IMR-90 (cell line): ENCODE results near the gene RALGPS1. TPM values are rescaled to one million over a fixed set of nuclear protein-coding genes. Genes with fewer than 3 reads are reported as not detected.

Source experiments
- ATAC-seq: fragments of 200-7000 bp; cut with Tn5 transposase; 2 replicates; pipeline ENCODE4 v1.9.1; 2020; ENCODE audit warnings: low read depth, mild to moderate bottlenecking, moderate library complexity
- BruUV-seq: library from RNA; stranded (reverse); fragments of 400-500 nt; replicated peaks from 2 replicates; lab custom pipeline; 2021; lab: Mats Ljungman, UMichigan
- CTCF ChIA-PET: fragments of 300-600 bp; formaldehyde crosslinking; extraction: SDS; loops from one replicate; lab custom pipeline; 2021; ENCODE audit warnings: antibody characterized with exemption; lab: Yijun Ruan, JAX
- POLR2A ChIA-PET: fragments of 300-600 bp; sonication (Branson Sonifier 250); formaldehyde crosslinking; loops from one replicate; lab custom pipeline; 2022; ENCODE audit warnings: antibody characterized with exemption; ENCODE audit not compliant: unreplicated experiment; lab: Charles Lee
- DNase-seq: peaks from one replicate; pipeline ENCODE4 v3.0.0; 2013
- H2AFZ ChIP-seq: replicated peaks from 2 replicates; pipeline ENCODE3; 2013; ENCODE audit warnings: low read length, mild to moderate bottlenecking; ENCODE audit not compliant: poor library complexity
- H2AK5ac ChIP-seq: 2 replicates; pipeline ENCODE4 v1.6.1; 2013; ENCODE audit warnings: low read depth, low read length, inconsistent platforms
- H2AK9ac ChIP-seq: replicated peaks from 2 replicates; pipeline ENCODE3; 2013; ENCODE audit warnings: mild to moderate bottlenecking, low read depth, low read length, moderate library complexity; ENCODE audit not compliant: poor library complexity
- H2BK120ac ChIP-seq: 2 replicates; pipeline ENCODE4 v1.6.1; 2013; ENCODE audit warnings: low read depth, low read length, inconsistent platforms
- H2BK15ac ChIP-seq: 3 replicates; pipeline ENCODE4 v1.6.1; 2013; ENCODE audit warnings: low read depth, low read length, inconsistent platforms
- H2BK20ac ChIP-seq: 2 replicates; pipeline ENCODE4 v1.6.1; 2013; ENCODE audit warnings: low read depth, mild to moderate bottlenecking, inconsistent platforms, low read length, moderate library complexity
- H2BK5ac ChIP-seq: 2 replicates; pipeline ENCODE4 v1.6.1; 2013; ENCODE audit warnings: mild to moderate bottlenecking, low read depth, low read length, inconsistent platforms; ENCODE audit not compliant: poor library complexity, severe bottlenecking
- H3K14ac ChIP-seq: replicated peaks from 2 replicates; pipeline ENCODE4 v1.6.1; 2013; ENCODE audit warnings: low read depth, low read length, inconsistent platforms
- H3K18ac ChIP-seq: 2 replicates; pipeline ENCODE4 v1.6.1; 2013; ENCODE audit warnings: low read depth, low read length, control low read depth
- H3K23ac ChIP-seq: 2 replicates; pipeline ENCODE4 v1.6.1; 2013; ENCODE audit warnings: low read depth, low read length, inconsistent platforms
- H3K27ac ChIP-seq: 2 replicates; pipeline ENCODE4 v1.5.1; 2013; ENCODE audit warnings: mild to moderate bottlenecking, control low read depth, low read length; ENCODE audit not compliant: insufficient read depth
- H3K27me3 ChIP-seq: 2 replicates; pipeline ENCODE4 v1.6.1; 2013; ENCODE audit warnings: low read length; ENCODE audit not compliant: control insufficient read depth, insufficient read depth
- H3K36me3 ChIP-seq: 2 replicates; pipeline ENCODE4 v1.6.1; 2013; ENCODE audit warnings: low read length, mixed read lengths; ENCODE audit not compliant: control insufficient read depth, insufficient read depth
- H3K4ac ChIP-seq: 2 replicates; pipeline ENCODE4 v1.6.1; 2013; ENCODE audit warnings: low read depth, low read length, inconsistent platforms
- H3K4me1 ChIP-seq: 2 replicates; pipeline ENCODE4 v1.6.1; 2013; ENCODE audit warnings: low read length, mixed read lengths; ENCODE audit not compliant: control insufficient read depth, insufficient read depth
- H3K4me2 ChIP-seq: 2 replicates; pipeline ENCODE4 v1.6.1; 2013; ENCODE audit warnings: low read depth, mild to moderate bottlenecking, control low read depth, low read length, moderate library complexity
- H3K4me3 ChIP-seq: 2 replicates; pipeline ENCODE4 v1.5.1; 2013; ENCODE audit warnings: low read depth, mild to moderate bottlenecking, control low read depth, low read length, moderate library complexity; ENCODE audit not compliant: insufficient read depth
- H3K56ac ChIP-seq: 2 replicates; pipeline ENCODE4 v1.6.1; 2013; ENCODE audit warnings: low read length, inconsistent platforms; ENCODE audit not compliant: insufficient read depth; ENCODE audit errors: extremely low read depth
- H3K79me1 ChIP-seq, 2 experiments: 2 replicates each; pipeline ENCODE4 v1.6.1; 2013; ENCODE audit warnings: low read length in 2 of 2, inconsistent platforms in 1 of 2, low read depth in 1 of 2
- H3K9ac ChIP-seq: 2 replicates; pipeline ENCODE4 v1.6.1; 2013; ENCODE audit warnings: low read depth, low read length, control low read depth
- H3K9me1 ChIP-seq: 2 replicates; pipeline ENCODE4 v1.6.1; 2013; ENCODE audit warnings: low read length, inconsistent platforms; ENCODE audit not compliant: insufficient read depth
- H3K9me3 ChIP-seq: 2 replicates; pipeline ENCODE4 v1.6.1; 2013; ENCODE audit warnings: low read length; ENCODE audit not compliant: control insufficient read depth, insufficient read depth
- H4K20me1 ChIP-seq: 2 replicates; pipeline ENCODE4 v1.6.1; 2013; ENCODE audit warnings: low read length, inconsistent platforms; ENCODE audit not compliant: insufficient read depth
- H4K5ac ChIP-seq: 2 replicates; pipeline ENCODE4 v1.6.1; 2013; ENCODE audit warnings: mild to moderate bottlenecking, low read depth, low read length, control low read depth
- H4K8ac ChIP-seq, 2 experiments: 2 replicates each; pipeline ENCODE4 v1.6.1; 2013; ENCODE audit warnings: low read depth in 2 of 2, low read length in 2 of 2, control low read depth in 1 of 2, inconsistent platforms in 1 of 2
- H4K91ac ChIP-seq: 2 replicates; pipeline ENCODE4 v1.6.1; 2013; ENCODE audit warnings: low read depth, low read length, inconsistent platforms; ENCODE audit not compliant: insufficient read depth
- CHD1 ChIP-seq: IDR thresholded peaks from 2 replicates; pipeline ENCODE4 v1.6.1; 2012; ENCODE audit warnings: low read depth, low read length, improper control_type of control experiment
- MAZ ChIP-seq: IDR thresholded peaks from 2 replicates; pipeline ENCODE4 v1.6.1; 2012; ENCODE audit warnings: low read depth, mild to moderate bottlenecking, low read length, improper control_type of control experiment, moderate library complexity, borderline replicate concordance
- NFE2L2 ChIP-seq: fragments of 150-350 bp; IDR thresholded peaks from 2 replicates; pipeline ENCODE4 v1.6.1; 2016; ENCODE audit warnings: low read depth, mild to moderate bottlenecking, low read length
- RAD21 ChIP-seq: IDR thresholded peaks from 2 replicates; pipeline ENCODE4 v1.6.1; 2012; ENCODE audit warnings: low read length, improper control_type of control experiment
- RCOR1 ChIP-seq: IDR thresholded peaks from 2 replicates; pipeline ENCODE4 v1.6.1; 2012; ENCODE audit warnings: mild to moderate bottlenecking, low read length, improper control_type of control experiment; ENCODE audit not compliant: insufficient replicate concordance
- WGBS, 2 experiments: methylation state at CpG; one replicate each; pipeline versions ENCODE4 v1.1.5 to v1.1.7; 2013; ENCODE audit warnings: missing lambda C conversion rate in 2 of 2; ENCODE audit not compliant: insufficient read length in 1 of 2; ENCODE audit errors: extremely low coverage in 2 of 2; 5-methylcytosine and 5-hydroxymethylcytosine counted together
- dilution Hi-C: fragments of 300-500 bp; cut with HindIII; formaldehyde crosslinking; loops from one replicate; pipeline ENCODE4 v1.14.3; 2018; ENCODE audit warnings: low sequenced_read_pairs; ENCODE audit not compliant: unreplicated experiment
- in situ Hi-C: fragments of 300-500 bp; cut with MboI; formaldehyde crosslinking; loops from 3 replicates; pipeline ENCODE4 v1.14.3; 2019; ENCODE audit warnings: low sequenced_read_pairs, inconsistent platforms, mixed read lengths
- intact Hi-C: fragments of 100-400 bp; cut with micrococcal nuclease; formaldehyde crosslinking; loops from 2 replicates; pipeline ENCODE4 v1.10.0; 2022
- polyA plus RNA-seq, 3 experiments: library from polyadenylated mRNA; depleted of rRNA; stranded (reverse); fragments of >200 nt; gene quantifications; 2 replicates each; pipeline ENCODE4 v1.2.3, GENCODE V29; 2012; ENCODE audit warnings: low replicate concordance in 1 of 3
- total RNA-seq: library from RNA; depleted of rRNA; stranded (reverse); fragments of >200 nt; gene quantifications from 2 replicates; pipeline ENCODE4 v1.2.3, GENCODE V29; 2012
- TF ChIP-seq, protein P1 (sequence below): fragments of 150-350 bp; IDR thresholded peaks from 2 replicates; pipeline ENCODE4 v1.6.1; 2017; ENCODE audit warnings: mild to moderate bottlenecking, antibody characterized with exemption, low read length, low read depth

RALGPS1 gene
- total and polyA plus RNA-seq, 2 of the 4 experiments (the other 2 are of a cell fraction) = 0.90 to 2.8 TPM

DNA sequence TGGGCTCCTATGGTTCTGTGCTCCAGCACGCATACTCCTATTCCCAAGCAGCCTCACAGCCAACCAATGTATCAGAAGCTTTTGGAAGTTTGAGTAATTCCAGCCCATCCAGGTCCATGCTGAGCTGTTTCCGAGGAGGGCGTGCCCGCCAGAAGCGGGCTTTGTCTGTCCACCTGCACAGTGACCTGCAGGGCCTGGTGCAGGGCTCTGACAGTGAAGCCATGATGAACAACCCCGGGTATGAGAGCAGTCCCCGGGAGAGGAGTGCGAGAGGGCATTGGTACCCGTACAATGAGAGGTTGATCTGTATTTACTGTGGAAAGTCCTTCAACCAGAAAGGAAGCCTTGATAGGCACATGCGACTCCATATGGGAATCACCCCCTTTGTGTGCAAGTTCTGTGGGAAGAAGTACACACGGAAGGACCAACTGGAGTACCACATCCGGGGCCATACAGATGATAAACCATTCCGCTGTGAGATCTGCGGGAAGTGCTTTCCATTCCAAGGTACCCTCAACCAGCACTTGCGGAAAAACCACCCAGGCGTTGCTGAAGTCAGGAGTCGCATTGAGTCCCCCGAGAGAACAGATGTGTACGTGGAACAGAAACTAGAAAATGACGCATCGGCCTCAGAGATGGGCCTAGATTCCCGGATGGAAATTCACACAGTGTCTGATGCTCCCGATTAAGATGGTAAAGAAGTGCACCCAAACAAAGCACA, 34.2 kb upstream of the RALGPS1 start:
- no peak overlapping the region for H2BK5ac ChIP-seq
- H2BK20ac ChIP-seq = no peak overlapping the region
- no peak overlapping the region for H3K9ac ChIP-seq
- 99% methylated on average over 8 of the region's 23 CpGs; no CpG with 5 or more reads in 1 of the 2 experiments for WGBS, 2 experiments
- H3K9me1 ChIP-seq = peaks cover 6% of the 10 kb centered on the region; the same call in 1 of the 2 replicates
- H3K36me3 ChIP-seq = peaks cover 28% of the 10 kb centered on the region
- no peak overlapping the region for H3K4me2 ChIP-seq
- TF ChIP-seq NFE2L2 (no peak), RCOR1 (no peak), CHD1 (no peak), MAZ (no peak), RAD21 (no peak)
- TF ChIP-seq, protein P1, sequence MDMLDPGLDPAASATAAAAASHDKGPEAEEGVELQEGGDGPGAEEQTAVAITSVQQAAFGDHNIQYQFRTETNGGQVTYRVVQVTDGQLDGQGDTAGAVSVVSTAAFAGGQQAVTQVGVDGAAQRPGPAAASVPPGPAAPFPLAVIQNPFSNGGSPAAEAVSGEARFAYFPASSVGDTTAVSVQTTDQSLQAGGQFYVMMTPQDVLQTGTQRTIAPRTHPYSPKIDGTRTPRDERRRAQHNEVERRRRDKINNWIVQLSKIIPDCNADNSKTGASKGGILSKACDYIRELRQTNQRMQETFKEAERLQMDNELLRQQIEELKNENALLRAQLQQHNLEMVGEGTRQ = no peak
- in situ Hi-C loops (no loop called here), intact Hi-C loops (no loop called here), dilution Hi-C loops (no loop called here)
- H2BK120ac ChIP-seq = no peak overlapping the region
- no peak overlapping the region for H2AFZ ChIP-seq
- no peak for DNase-seq
- peaks cover 47% of the 10 kb centered on the region for H4K20me1 ChIP-seq
- no peak overlapping the region for H4K8ac ChIP-seq
- no peak overlapping the region for H3K14ac ChIP-seq
- no peak overlapping the region for H3K4ac ChIP-seq
- peaks cover 3% of the 10 kb centered on the region for H3K4me1 ChIP-seq
- no peaks in the 10 kb centered on the region for H3K9me3 ChIP-seq
- ATAC-seq = no peak
- H3K23ac ChIP-seq = no peak overlapping the region
- no peak overlapping the region for H2BK15ac ChIP-seq
- H2AK9ac ChIP-seq = no peak overlapping the region
- H3K56ac ChIP-seq = no peak overlapping the region
- H3K27me3 ChIP-seq = no peaks in the 10 kb centered on the region
- CTCF ChIA-PET = no interaction called here
- H3K4me3 ChIP-seq = no peak overlapping the region
- no peak overlapping the region for H2AK5ac ChIP-seq
- H3K18ac ChIP-seq = no peak overlapping the region
- no peak overlapping the region for H4K5ac ChIP-seq
- BruUV-seq = no TSS peak
- no peak overlapping the region for H3K27ac ChIP-seq
- H4K91ac ChIP-seq = no peak overlapping the region
- POLR2A ChIA-PET = no interaction called here
- H3K79me1 ChIP-seq = peaks cover 36 to 71% of the 10 kb centered on the region in 2 experiments
